ENCODE results near the gene RAB3GAP2.
A peak's percentile ranks its signal among the peaks of the same experiment; 100 is the strongest.
"Not testable (repeated sequence)": the region's sequence is repeated elsewhere in the genome, so short reads cannot be mapped to it uniquely, and the experiment has no call there.

RAB3GAP2 gene

DNA sequence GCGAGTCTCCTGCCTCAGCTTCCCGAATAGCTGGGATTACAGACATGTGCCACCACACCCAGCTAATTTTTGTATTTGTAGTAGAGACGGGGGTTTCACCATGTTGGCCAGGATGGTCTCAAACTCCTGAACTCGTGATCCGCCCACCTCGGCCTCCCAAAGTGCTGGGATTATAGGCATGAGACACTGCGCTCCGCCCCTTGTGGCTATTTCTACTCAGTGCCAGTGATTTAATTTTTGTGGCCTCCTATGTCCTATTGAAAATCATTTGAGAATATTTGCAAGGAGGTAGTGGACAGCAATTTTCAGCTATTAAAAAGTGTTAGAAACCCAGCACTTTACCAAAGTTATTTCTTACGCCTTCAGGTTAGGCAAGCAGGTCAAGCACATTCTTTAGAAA lies 36.0 kb downstream of the RAB3GAP2 start:
- DNase-seq: not testable (repeated sequence)

DNA sequence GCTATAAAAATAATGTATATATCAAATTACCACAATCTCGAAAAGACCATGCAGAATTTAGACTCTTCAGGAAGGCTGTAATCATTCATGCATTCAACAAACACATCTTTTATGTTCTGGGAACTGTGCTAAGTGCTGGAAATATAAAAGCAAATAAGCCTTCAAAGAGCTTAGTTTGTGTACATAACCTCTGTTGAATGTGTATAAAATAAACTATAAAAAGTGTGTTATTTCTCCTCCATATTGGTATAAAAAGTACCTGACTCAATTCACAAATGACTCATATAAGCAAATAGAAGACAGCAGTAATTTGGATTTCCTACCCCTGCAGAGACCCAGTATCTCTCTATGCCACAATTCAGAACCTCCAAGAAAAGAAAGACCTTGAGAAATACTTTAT lies 36.8 kb downstream of the RAB3GAP2 start:
- peak; percentile 46 for DNase-seq

DNA sequence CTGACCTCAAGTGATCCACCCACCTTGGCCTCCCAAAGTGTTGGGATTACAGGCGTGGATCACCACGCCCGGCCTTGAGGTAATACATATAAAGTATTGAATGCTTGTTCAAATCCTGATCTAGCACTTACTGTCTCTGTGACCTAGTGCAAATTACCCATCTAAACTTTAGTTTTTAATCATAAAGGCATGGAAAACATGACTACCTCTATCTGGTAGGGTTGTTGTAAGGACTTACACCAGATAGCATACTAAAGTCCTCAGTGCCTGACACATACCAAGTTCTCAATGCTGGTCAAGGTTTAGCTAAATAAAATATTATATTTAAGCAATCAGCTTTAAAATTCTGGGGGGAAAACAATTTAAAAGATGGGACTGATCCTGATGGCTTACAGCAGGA lies 38.3 kb downstream of the RAB3GAP2 start:
- no peak for DNase-seq

- no peak for DNase-seq
Measured at GRCh38 chr1:220229771-220230170, 42.5 kb downstream of the RAB3GAP2 start.

GRCh38 chr1:220227393-220227792 lies 44.9 kb downstream of the RAB3GAP2 start:
- DNase-seq: no peak

- no peak for DNase-seq
Measured at GRCh38 chr1:220226752-220227151, 45.5 kb downstream of the RAB3GAP2 start.

DNA sequence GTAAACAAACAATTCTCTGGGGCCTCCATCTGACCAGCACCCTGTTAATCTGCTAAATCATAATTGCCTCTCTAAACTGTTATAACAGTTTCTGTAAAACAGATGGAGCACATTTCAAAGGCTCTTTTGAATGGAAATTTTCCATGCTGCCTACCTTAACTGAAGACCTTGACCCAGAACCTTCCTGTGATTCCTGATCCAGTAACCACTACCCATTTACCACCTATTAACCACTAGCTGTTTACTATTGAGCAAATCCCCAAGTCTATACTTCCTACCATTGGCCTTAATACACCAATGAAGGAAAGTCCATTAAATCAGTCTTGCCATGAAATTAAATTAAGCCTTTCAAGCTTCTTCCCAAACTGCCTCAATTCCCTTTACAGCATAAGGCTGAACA lies 46.3 kb downstream of the RAB3GAP2 start:
- DNase-seq: no peak

DNA sequence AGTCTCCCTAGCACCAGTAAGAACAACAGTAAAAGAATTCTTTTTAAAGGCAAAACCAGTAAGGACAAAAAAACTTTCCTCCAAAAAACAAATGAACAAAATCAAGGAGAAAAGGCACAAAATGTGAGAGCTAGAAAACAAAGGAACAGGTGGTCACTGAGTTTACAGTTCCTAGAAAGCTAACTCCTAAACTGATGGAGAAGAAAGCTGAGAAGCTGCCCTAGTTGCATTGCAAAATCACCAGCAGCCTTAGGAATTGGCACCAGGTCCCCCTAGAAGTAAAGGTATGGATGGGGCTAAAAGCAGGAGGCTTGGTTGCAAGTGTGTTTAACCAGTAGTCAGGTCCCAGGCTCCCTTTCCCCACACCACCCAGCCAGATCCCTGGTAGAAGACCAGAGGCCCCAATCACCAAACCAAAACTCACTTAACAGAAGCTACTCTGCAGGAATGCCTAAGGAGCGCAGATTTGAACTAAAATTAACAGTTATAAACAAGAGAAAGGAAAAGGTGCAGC lies 47.6 kb downstream of the RAB3GAP2 start:
- no peak for DNase-seq

DNA sequence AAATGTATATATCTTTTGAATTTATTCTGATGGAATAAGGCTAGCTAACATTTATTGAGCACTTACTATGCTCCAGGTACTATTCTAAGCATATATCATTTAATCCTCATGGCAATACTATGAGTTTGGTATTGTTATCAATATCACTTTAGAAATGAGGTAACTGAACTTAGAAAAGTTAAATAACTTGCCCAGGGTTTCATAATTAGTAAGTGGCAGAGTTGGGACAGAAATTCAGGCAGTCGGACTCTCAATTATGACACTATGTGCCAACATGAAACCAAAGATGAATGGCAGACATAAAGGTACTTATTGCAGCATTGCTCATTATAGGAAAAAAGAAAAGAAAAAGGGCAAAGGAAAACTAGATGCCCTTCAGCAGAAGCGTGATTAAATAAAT lies 48.2 kb downstream of the RAB3GAP2 start:
- no peak for DNase-seq

GRCh38 chr1:220222939-220223338 lies 49.3 kb downstream of the RAB3GAP2 start:
- DNase-seq: no peak

GRCh38 chr1:220221670-220222069 lies 50.6 kb downstream of the RAB3GAP2 start:
- DNase-seq: no peak

DNA sequence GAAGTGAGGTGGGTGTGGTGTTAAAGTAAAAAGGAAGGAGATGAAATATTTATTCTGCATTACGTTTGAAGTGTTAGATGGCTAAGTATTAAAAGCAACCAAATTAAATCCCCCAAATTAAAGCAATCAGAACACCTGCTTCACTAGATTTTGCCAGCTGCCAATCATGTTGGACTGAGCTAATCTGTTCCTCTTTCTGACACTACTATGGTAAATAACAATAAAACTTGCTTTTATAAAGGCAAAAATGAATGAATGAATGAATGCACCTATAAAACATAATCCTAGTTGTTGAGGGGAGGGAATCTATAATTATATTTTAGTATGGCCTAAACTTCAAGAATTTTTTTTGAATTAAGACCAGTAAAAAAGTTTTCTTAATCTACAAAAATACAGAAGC lies 51.0 kb downstream of the RAB3GAP2 start:
- no peak for DNase-seq

DNA sequence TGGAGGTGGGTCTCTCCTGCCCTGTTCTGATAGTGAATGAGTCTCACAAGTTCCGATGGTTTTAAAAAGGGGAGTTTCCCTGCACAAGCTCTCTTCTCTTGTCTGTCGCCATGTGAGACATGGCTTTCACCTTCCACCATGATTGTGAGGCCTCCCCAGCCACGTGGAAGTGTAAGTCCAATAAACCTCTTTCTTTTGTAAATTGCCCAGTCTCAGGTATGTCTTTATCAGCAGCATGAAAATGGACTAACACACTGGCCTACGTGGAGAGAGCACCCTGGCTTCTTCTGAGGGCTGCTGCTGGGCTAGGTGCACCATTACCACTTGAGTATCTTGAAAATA lies 51.6 kb downstream of the RAB3GAP2 start:
- not testable (repeated sequence) for DNase-seq

GRCh38 chr1:220219865-220220698 lies 52.2 kb downstream of the RAB3GAP2 start:
- DNase-seq: no peak

DNA sequence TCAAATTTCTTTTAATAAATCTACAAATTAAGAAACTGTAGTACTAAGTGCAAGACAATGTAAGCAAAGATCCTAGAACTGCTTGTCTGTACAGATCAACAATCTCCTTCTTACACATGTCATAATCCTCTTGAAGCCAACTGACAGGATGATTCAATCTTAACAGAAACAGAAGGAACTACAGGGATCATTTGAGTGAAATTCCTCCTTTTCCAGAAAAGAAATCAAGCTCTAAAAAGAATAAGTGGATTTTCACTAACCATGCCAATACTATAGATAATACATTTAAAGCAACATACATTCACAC lies 53.2 kb downstream of the RAB3GAP2 start:
- no peak for DNase-seq

DNA sequence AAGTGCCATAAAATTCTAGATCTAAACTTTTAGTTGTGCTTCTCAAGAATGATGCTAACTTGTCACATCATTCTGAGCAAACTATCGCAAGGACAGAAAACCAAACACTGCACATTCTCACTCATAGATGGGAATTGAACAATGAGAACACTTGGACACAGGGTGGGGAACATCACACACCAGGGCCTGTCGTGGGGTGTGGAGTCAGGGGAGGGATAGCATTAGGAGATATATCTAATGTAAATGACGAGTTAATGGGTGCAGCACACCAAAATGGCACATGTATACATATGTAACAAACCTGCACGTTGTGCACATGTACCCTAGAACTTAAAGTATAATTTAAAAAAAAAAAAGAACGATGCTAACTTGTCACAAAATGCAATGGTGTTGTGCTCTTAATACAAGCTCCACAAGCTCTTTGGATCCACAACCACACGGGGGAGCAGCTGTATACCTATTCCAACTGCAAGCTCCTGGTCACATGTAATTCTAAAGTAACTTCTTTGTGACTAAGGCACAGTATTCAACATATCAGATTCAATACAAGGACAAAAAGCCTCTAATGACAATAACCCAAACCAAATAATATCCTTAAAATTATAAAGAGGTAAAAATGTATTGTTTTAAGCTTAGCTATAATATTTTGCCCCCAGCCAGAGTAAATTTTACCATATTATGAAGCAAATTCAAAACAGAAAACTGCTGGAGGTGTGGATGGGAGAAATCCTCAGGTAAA lies 53.7 kb downstream of the RAB3GAP2 start:
- DNase-seq: peak; percentile 43

- no peak for DNase-seq
Measured at GRCh38 chr1:220217383-220217988, 54.8 kb downstream of the RAB3GAP2 start.

DNA sequence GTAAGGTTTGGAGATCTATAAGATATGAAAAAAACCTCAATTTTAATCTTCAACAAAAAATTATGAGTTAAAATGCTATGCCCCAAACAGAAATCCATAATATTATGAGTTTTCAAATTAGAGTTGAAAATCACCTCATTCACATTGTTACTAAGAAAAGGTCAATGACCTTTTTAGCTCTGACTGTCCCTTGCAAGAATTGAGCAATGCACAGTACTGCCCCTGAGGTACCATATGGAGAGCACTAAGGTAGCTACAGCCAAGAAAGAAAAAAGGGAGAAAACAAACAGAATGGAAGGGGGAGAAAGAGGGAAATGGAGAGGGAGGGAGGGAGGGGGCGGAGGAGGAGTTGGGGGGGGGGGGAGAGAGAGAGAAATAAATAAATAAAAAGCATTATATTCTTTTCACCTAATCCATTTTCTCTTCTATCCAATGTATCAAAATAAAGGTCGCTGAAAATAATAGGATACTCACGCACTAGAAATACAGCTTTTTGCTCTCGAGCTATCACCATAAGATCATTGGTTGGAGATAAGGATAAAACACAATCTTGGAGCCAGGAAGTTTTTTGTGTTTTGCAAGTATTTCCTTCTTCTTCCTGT lies 58.8 kb downstream of the RAB3GAP2 start:
- no peak for DNase-seq

DNA sequence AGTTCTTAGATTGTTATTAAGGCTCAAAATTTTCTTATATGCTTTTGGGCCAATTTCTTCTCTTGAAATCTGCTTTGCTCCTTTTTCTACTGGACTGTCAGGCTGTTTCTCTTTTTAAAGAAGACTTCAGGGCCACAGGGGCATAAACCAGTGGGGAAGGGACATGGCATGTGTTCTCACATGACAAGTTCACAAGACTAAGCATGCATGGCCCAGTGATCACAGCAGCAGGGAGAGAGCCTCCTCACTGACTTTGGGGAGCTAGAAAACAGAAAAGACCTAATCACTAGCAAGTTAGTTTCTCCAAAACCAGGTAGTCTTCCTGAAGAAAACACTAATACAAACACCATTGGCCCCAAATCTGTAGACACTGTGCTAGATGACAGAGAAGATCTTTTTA lies 64.8 kb downstream of the RAB3GAP2 start:
- no peak for DNase-seq

GRCh38 chr1:220204758-220205157 lies 67.5 kb downstream of the RAB3GAP2 start:
- DNase-seq: not testable (repeated sequence)

DNA sequence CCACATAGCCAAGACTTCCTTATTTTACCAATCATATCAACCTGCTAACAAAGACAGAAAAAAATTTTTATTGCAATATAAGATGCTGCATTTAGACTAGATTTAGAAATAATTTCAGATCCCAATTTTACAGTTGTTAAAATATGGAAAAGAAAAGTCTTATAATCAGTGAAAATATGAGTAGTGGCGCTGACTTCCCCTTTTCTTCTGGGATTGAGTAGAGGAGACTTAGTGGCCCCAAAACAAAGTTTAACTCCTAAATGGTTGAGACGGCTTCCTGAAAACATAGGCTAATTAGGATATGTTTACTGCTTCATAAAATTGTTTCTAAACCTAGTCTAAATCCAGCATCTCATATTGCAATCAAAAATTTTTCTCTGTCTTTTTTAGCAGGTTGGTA lies 68.4 kb downstream of the RAB3GAP2 start:
- DNase-seq: no peak

- no peak for DNase-seq
Measured at GRCh38 chr1:220198186-220199005, 73.9 kb downstream of the RAB3GAP2 start.

- no peak for DNase-seq
Measured at GRCh38 chr1:220195701-220196100, 76.6 kb downstream of the RAB3GAP2 start.

Data from NCI-H2029 (cell line).